Measurements from ENCODE around the gene KRT10.

DNA sequence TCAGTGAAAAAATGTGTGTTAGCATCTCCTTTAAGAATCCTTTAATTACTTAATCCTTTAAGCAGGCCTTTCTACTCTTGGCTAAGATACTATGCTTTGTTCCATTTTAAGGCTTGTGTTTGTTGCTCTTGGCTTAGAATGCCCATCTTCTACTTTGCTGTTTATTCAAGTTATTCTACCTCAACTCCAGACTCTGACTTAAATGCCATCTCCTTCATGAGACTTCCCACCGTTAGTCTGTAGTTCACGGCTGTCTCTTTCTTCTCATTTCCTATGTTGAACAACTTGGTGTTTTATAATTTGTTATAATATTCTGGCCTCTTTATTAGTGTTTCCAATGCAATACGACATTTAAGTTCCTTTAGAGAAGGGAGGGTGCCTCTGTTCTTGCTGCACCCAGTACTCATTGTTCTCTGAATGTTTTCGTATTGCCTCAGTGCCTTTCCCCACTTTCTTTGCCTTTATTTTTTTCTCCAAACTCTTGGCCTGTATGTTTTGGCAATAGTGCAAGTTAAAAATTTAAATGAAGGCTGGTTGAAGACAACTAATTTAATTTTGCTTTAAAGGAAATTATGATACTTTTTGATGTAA lies 6.1 kb upstream of the KRT10 start:
- TF ChIP-seq RAD21 (IDR thresholded peaks at IDR 0.05; ENCODE audit: low read length) (no peak), EP300 (IDR thresholded peaks at IDR 0.05; ENCODE audit: borderline replicate concordance in 1 of 2, low read depth in 1 of 2, low read length in 1 of 2) (no peak)
- TF ChIP-seq, protein P1, sequence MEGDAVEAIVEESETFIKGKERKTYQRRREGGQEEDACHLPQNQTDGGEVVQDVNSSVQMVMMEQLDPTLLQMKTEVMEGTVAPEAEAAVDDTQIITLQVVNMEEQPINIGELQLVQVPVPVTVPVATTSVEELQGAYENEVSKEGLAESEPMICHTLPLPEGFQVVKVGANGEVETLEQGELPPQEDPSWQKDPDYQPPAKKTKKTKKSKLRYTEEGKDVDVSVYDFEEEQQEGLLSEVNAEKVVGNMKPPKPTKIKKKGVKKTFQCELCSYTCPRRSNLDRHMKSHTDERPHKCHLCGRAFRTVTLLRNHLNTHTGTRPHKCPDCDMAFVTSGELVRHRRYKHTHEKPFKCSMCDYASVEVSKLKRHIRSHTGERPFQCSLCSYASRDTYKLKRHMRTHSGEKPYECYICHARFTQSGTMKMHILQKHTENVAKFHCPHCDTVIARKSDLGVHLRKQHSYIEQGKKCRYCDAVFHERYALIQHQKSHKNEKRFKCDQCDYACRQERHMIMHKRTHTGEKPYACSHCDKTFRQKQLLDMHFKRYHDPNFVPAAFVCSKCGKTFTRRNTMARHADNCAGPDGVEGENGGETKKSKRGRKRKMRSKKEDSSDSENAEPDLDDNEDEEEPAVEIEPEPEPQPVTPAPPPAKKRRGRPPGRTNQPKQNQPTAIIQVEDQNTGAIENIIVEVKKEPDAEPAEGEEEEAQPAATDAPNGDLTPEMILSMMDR (IDR thresholded peaks at IDR 0.05), result no peak

Data from SK-N-SH (cell line).